ENCODE measurements around the gene PRCP. TPM values are rescaled to one million over a fixed set of nuclear protein-coding genes. Genes with fewer than 3 reads are reported as not detected.

The PRCP gene
- total RNA-seq, 1 experiment from 2014 or later, result 13.5 TPM

DNA sequence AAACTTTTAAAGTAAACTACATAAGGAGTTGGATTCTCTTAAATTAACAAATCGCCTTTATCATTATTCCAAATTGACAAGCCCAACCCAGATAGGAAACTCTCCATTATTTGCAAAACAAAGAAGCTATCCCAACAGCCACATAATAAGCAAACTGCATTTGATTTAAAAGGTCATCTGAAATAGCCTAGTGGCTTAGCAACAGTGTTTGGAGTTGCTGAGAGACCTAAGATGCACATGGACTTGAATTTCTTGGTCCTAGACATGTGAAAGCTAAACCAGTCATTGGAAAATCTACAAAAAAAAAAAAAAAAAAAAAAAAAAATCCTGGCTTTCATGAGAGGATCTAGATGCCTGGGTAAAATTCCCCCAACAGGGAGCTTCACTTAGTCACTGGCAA lies 69.5 kb downstream of the PRCP start:
- no peak for DNase-seq (ENCODE audit: low read depth)

DNA sequence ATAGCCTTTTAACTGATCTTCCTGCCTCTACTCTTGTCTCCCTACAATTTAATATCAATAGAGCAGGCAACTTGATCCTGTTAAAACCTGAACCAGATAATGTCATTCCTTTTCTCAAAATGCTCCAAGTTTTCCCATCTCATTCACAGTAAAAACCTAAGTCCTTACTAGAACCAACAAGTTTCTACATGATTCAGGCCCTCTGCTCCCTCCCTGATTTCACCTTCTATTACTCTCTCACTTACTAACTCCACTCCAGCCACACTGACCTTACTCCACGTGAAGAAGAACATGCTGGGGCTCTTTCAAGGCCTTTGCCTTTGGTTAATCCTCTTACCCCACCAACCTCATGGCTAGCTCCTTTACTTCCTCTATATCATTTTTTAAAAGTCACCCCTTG lies 71.1 kb downstream of the PRCP start:
- DNase-seq (ENCODE audit: low read depth), result no peak

DNA sequence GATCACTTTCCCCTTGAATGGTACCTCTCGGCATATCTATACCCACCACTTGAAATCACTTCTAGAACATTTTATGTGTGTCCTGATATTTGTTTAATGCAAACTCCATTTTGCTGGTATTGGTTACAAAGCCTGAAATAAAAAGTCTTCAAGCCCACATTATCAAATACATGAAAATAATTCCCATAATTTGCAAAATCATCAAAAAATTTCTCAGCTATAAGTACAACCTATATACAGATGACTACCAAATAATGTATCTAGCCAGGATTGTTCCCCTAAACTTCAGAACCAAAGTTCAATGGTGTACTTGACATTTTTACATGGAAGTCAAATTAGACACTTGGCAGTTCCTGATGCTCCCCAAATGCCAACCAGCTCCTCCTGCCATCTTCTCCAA lies 71.8 kb downstream of the PRCP start:
- DNase-seq (ENCODE audit: low read depth), result no peak

DNA sequence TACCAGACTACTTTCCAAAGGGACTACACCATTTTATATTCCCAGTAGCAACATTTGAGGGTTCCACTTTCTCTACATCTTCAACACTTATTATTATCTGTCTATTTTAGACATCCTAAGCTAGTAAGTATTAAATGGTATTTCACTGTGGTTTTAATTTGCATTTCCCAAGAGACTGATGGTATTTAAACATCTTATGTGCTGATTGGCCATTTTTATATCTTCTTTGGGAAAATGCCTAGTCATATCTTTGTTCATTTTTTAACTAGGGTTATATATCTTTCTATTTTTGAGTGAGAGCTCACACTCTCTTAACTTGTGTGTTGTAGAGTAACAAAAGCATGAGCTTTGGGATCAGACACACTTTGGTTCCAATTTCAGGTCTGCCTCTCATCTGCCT lies 73.7 kb downstream of the PRCP start:
- no peak for DNase-seq (ENCODE audit: low read depth)

DNA sequence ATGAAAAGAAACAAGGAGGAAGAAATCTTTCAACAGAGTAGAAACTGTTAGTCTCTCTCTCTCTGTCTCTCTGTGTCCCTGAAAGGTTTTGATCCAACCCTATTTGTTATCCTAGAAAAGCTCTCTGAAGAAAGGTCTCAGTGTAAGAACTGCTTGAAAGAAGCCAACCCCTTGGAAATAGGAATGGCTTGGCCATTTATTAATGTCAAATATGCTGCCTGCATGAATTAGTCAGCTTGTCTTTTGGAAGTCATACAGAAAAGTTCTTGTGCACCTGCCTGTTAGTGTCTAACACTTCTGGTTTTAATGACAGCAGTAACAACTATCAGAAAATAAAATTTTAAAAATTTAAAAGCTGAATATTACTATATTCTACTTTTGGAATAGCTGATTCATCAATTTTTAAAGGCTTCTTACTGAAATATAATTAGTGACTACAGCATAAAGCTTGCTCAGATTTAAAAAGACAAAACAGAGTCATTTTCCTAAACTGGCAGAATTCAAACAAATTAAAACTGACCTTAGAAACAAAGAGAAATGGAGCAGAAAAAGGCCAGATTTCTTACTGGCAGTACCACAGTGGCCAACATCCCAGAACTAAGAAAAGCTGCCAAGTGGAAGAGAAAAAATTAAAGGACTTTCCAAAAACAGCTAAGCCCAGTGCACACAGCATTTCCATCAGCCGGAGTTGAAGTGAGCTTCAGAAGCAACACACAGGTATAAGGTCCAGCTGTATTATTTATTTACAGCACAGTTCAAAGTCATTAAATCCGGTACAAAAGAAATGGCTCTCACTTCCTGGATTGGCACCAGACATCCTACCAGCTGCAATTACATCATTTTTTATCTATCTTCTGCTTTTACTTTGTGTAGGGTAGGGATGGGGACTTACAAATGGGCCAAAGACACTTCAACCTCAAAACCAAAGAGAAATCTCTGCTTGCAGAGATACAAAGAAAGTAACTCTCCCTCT lies 76.3 kb downstream of the PRCP start:
- no peak for DNase-seq (ENCODE audit: low read depth)

DNA sequence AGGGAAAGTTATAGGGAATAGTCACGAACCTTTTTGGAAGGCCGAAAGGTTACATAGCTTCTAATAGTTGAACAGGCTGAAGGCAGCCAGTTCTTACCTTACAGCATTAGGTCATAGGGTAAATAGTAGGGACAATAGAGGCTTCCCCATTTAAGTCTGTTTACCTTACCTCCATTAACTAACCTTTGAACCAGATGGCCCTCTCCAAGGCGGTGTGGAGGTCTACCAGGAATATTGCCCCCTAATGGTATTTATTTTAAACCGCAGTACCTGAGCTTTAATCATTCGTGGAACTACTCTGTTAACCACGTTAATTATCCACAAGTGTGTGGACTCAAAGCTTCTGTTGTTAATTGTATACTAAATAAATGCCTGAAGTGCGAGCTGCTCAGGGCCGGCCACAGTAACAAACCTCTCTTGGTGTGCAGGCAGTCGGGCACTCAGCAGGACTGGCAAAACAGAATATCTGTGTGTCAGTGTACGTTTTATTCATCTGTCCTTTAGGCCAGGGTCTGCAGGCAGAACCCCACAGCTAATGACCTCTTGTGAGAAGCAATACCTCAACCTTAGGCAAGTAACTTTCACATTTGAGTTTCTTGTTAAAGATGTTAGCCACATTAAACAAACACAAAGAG lies 81.7 kb downstream of the PRCP start:
- DNase-seq (ENCODE audit: low read depth), result no peak

DNA sequence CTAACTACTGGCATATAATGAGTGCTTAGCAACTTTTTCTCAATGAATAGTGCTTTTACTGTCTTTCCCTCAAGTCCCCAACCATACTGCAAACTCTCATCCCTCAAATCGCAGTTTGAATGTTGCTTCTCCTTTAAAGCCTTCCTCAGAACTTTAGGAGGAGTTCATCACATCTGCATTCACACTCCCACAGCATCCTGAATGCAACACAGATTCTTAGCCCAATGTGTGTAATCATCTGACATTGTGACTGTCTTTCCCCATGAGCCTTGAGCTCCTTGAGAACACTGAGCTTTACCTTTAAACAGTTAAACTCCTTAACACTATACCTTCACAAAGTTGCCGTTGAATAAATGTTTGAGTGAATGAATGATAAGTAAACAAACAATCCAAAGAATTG lies 84.8 kb downstream of the PRCP start:
- DNase-seq (ENCODE audit: low read depth), result no peak

DNA sequence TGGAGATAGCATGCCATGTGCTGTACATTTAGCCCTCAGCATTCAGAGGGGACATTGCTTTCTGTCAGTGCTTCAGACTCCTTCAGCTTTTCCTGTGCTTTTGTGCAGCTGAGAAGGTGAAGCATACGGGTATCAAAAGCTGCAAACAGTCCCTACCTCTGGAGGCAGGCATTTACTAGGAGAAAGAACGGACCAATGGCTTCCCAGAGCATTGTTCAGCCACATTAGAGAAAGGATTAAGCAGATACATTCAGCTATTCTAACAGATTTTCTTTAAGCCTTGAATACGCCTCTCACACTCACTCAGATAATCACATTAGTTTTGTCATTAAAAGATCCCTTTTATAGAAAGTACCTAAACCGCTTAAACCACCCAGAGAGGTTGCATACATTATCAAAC lies 85.9 kb downstream of the PRCP start:
- no peak for DNase-seq (ENCODE audit: low read depth)

DNA sequence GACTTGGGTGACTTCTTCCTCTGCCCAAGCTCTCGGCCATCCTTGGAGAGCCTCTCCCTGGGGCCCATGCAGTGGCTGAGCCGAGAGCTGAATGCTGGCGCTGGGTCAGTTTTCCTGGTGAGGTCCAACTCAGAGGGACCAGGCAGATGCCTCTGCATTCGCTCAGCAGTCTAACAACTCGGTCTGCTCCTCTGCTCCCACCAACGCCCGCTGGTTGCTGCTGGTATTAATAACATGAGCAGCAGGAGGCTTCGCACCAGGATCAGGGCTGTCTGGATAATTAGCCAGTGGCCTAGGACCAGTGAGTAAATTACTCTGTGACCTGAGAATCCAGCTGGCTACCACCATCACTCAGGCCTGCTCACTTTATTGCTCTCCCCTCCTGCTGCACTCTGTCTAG lies 88.9 kb downstream of the PRCP start:
- DNase-seq (ENCODE audit: low read depth), result no peak

DNA sequence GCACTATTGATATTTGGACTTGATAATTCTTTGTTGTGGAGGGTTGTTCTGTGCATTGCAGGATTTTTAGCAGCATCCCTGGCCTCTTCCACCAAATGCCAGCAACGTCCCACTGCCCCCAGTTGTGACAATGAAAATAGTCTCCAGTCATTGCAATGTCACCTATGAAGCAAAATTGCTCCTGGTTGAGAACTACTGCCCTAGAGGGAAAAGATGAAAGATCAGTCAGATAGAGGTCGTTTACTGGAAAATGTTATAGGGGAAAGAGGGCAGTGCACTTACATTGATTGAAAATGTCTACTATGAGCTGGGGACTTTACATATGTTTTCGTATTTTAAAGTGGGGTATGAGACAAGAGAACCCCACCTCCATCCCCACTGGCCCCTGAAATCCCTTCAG lies 89.5 kb downstream of the PRCP start:
- no peak for DNase-seq (ENCODE audit: low read depth)

DNA sequence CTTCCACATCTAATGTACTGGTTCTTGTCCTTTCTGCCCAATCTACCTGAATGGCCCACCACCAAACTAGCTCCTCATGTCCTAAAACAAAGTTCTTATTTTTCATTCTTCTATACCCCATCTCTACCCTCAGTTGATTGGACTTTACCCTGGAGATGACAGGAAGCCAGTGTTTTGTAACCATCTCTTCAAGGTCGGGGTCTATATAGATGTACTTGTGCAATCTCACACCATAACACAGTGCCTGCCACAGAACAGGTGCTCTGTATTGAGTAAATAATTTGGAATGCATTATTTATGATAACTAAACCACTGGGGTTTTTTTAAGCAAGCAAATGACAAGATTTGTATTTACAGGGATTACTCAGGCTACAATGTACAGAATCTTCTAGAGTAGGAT lies 89.9 kb downstream of the PRCP start:
- no peak for DNase-seq (ENCODE audit: low read depth)

DNA sequence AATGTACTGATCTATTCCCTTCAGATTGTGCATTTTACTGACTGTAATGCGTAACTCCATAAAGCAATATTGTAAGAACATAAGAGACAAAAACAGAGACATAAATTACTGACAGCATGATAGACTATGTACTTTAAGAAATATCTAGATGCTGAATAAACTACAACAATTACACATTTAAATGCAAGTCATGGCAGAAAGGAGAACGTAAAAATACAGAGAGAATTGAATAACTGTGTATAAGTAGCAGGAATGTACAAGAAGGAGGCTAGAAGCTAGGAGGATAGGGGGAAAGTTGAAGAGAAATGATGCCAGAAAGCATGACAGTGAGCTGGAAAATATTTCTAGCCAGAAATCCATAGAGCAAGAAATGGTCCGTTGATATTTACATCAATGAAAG lies 92.6 kb downstream of the PRCP start:
- DNase-seq (ENCODE audit: low read depth), result no peak

DNA sequence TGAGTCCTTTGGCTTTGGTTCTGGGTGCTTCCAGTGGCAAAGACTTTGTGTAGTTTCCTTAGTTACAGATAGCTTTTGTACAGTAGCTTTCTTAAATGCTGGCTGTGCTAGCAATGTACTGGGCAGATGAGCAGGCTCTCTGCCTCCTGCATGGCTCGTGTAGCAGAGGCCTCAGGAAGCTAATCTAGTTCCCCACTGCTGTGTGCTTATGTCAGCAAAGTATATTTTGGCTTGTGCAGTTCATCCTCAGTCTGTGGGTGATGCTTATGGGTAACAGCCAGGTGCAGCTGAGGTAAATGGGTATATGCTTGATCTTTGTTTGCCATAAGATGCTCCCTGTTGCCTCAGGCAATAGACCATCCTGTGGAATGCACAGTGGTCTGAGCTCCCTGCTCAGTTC lies 97.5 kb downstream of the PRCP start:
- DNase-seq (ENCODE audit: low read depth), result no peak

DNA sequence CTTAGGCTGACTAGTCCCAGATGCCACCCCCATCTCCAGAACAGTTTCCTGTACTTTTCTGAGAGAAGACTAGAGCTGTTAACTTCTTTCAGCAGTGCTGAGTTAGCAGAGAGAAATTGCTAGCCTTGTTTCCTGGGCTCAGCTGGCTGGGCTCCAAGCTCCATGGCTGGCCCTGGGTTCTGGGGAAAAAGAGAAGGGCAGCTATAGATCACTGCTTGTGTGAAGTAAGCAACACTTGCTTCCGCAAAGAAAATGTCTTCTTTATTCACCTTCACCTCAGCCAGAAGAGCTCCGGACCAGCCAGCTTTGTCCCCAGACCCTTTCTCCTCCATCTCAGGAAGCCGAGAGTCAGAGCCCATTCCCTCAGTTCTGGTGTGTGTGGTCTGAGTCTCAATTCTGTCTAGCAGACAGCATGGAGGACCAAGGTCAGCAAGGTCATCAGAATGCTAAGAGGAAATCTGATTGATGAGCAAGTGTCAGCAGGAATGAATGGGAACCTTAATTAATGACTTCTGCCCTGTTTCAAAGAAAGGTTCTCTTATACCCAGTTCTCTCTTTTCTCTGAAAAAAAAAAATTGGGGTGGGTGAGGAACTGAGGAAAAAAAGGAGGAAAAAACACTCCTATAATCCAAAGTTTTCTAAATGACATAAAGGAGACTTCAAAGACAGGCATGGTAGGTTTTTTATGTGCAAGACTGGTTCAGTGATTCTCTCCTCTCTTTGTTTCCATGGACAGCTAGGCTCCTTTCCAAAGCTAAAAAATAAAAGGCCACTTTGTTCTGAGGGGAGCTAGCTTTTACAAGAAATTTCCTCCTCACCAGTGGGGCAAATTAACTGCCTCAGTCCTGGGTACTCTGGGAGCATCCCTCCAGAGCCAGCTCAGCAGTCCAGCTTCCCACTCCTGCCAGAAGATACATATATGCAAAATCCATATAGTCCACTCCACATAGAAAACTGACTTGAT lies 103.0 kb downstream of the PRCP start:
- no peak for DNase-seq (ENCODE audit: low read depth)

DNA sequence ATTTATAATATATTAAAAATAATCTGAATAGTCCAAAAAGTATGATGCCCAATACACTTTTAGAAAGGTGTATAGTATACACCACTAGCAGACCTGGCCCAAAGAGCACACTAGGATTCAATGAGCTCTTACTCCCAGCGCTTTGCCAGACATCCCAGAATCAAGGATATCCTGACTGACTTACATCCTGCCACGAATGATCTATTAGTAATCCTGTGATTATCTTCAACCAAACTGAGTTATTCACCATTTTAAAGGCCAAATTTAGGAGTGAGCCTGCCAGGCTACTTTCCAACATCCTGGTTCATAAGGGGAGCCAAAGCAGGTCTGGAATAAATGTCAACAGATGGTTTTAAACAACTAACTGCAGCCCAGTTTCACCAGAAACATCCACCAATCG lies 105.7 kb downstream of the PRCP start:
- DNase-seq (ENCODE audit: low read depth), result no peak

DNA sequence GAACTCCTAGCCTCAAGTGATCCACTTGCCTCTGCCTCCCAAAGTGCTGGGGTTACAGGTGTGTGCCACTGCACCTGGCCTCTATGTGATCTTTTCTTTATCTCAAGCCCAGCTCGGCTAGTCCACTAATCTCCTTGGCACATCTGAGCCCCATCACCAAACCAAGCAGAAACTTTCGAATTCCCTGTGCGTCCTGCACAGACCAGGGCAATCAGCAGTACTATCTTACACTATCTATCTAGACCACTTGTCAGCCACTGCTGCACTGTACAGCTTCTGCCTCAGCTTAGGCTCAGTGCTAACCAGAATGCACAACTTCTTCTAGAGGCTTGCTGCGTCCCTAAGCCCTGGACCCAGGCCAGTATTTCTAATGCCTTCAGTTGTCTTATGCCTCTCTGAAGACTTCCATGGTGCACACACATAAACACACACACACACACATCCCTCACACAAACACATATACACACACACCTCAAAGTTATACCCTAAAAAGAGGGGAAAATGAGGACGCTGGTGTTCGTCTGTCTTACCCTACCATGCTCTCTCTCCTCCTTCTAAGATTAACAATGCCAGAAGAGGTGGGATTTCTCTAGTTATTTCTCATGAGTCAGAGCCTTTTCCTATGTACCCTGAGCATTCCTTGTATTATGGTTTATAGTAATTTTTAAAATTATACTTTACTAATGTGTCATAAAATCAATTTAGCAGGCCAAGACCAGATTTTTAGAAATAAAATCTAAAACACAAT lies 107.2 kb downstream of the PRCP start:
- DNase-seq (ENCODE audit: low read depth), result no peak

DNA sequence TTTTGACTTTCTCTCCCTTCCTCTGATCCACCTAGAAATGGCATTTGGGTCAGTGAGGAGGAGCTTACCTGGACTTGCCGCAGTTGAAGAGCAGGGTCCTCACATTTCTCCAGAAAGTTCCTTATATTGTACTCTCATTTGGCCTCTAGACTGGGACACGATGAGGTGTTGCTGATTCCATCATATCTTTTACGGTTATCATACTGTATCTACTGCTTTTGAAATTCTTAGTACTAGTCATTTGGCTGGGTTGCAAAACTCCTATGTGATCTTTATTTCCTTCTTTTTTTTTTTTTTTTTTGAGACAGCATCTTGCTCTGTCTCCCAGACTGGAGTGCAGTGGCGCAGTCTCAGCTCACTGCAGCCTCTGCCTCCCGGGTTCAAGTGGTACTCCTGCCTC lies 107.9 kb downstream of the PRCP start:
- no peak for DNase-seq (ENCODE audit: low read depth)

DNA sequence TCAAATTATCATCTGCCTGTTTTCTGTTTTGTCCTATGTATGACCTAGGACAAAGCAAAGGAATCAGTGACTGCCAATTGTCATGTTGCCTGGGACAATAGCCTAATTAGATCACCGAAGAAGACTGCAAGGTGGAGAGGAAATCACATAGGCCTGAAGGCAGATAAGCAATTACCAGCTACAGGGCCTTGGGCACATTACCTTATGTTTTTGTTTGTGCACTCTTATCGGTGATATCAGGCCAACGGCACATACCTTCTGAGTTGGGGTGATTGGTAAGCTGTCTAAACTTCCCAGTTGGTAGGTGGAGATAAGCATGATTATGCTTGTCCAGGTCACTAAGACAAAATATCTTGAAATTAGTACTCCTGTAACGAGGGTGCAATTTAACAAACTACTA lies 108.5 kb downstream of the PRCP start:
- no peak for DNase-seq (ENCODE audit: low read depth)

DNA sequence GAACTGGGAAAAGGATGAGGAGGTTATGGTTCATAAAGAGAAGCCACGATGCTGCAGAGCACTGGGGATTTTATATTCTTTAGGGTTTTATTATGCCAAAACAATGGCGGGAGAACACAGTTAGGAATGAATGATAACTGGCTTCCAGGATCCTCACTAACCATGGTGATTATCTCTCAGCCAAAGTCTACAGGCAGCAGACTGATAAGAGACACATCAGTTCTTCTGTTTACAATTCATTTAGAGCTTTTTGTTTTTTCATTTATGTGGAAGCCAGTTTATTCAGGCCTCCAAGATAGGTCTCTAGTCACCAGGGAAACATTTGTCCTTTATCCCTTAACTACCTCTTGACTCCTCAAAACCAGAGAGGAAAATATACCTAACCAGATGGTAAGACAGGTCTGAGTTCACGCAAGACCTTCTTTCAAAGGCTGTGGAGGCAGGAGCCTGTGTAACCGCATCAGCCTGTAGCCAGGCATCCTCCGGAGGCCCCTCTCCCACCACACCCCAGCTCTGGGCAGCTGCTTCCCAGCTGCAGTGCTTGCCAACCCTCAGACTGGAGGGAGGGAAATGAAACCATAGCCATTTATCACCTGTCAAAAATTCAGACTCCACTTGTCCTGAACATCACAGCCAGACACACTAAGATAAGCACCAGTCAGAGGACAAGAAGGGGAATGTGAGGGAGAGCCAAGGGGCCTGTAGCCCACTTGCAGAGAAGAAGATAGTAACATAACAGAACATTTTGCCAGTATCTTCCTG lies 109.3 kb downstream of the PRCP start:
- peak; percentile 15 for DNase-seq (ENCODE audit: low read depth)

DNA sequence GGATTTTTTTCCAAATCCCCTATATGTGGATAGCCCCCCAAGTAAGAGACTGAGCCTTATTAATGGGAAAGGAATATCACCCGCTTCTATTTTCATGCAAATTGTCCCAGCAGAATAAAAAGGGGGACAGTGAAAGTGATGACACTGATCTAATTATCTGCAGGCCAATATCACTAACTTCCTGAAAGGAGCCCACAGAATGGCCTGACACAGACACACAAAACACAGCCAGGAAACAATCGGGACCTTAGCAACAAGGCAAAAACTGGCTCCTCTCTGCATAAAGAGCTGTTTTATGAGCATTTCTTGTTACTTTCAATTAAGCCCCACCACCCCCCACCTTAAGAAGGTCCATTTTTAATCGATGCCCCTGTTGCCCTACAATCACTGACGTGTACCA lies 112.2 kb downstream of the PRCP start:
- no peak for DNase-seq (ENCODE audit: low read depth)

DNA sequence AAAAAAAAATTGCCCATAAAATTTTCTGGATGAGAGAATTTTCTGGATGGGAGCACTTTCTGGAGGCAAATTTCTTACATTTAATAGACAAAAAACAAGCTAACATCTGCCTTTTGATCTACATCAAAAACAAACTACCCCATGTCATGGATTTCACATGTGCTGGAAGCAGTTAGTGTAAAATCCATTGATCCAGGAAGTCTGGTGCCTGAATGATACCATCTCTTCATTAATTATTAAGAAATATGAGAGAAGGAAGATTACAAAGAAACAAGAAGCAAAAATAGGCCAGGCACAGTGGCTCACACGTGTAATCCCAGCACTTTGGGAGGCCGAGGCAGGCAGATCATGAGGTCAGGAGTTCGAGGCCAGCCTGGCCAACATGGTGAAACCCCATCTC lies 113.4 kb downstream of the PRCP start:
- no peak for DNase-seq (ENCODE audit: low read depth)
